ENCODE data around the gene DES.

Gene DES

GRCh38 chr2:219422952-219423534 is 4.9 kb downstream of the DES start:
- no peak for DNase-seq

- no peak for DNase-seq
Observed at GRCh38 chr2:219423652-219424377, 5.6 kb downstream of the DES start.

- DNase-seq: no peak
Observed at GRCh38 chr2:219425238-219426067, 7.3 kb downstream of the DES start.

GRCh38 chr2:219426068-219426443 is 7.9 kb downstream of the DES start:
- no peak for DNase-seq

- no peak for DNase-seq
Observed at GRCh38 chr2:219426534-219427136, 8.5 kb downstream of the DES start.

- DNase-seq: no peak
Observed at GRCh38 chr2:219428469-219428868, 10.3 kb downstream of the DES start.

GRCh38 chr2:219429958-219430606 is 11.9 kb downstream of the DES start:
- DNase-seq: no peak

GRCh38 chr2:219430633-219431615 is 12.7 kb downstream of the DES start:
- DNase-seq: no peak

GRCh38 chr2:219433666-219434467 is 15.7 kb downstream of the DES start:
- peak; percentile 27 for DNase-seq

- DNase-seq: no peak
Observed at GRCh38 chr2:219434468-219434717, 16.2 kb downstream of the DES start.

GRCh38 chr2:219434718-219435525 is 16.7 kb downstream of the DES start, which contains the start of gene SPEG:
Gene SPEG (plus strand): TSS chr2:219434843. CDS start chr2:219434978, 135 bp downstream.
- no peak for DNase-seq

- DNase-seq: no peak
Observed at GRCh38 chr2:219435701-219436100, 17.5 kb downstream of the DES start.

GRCh38 chr2:219436491-219436890 is 18.3 kb downstream of the DES start:
- no peak for DNase-seq

GRCh38 chr2:219437141-219437540 is 19.0 kb downstream of the DES start:
- DNase-seq: no peak

GRCh38 chr2:219437690-219438206 is 19.6 kb downstream of the DES start:
- no peak for DNase-seq

GRCh38 chr2:219438453-219438852 is 20.3 kb downstream of the DES start:
- DNase-seq: no peak

GRCh38 chr2:219439506-219439905 is 21.3 kb downstream of the DES start:
- no peak for DNase-seq

- DNase-seq: no peak
Observed at GRCh38 chr2:219440388-219441256, 22.4 kb downstream of the DES start.

All from NCI-H1436 treated with DMSO at 0.1 percent for 48 hours (cell line).